LNCAP (cell line): ENCODE measurements around the gene DOCK2.

Experiments used
- CTCF ChIP-seq: fragments of 450-650 bp; IDR thresholded peaks from 2 replicates; pipeline ENCODE4 v1.5.1; 2017; ENCODE audit warnings: mild to moderate bottlenecking

Gene DOCK2

GRCh38 chr5:170078931-170079330 is 441.9 kb downstream of the DOCK2 start:
- no peak for TF ChIP-seq CTCF

- TF ChIP-seq CTCF, result no peak
Measured at GRCh38 chr5:170080217-170080616, 443.1 kb downstream of the DOCK2 start.

- TF ChIP-seq CTCF, result no peak
Measured at GRCh38 chr5:170080786-170081445, 443.8 kb downstream of the DOCK2 start.

GRCh38 chr5:170081616-170082015 is 444.5 kb downstream of the DOCK2 start:
- TF ChIP-seq CTCF, result no peak

GRCh38 chr5:170082701-170083100 is 445.6 kb downstream of the DOCK2 start:
- no peak for TF ChIP-seq CTCF

- no peak for TF ChIP-seq CTCF
Measured at GRCh38 chr5:170087168-170087817, 450.2 kb downstream of the DOCK2 start.

GRCh38 chr5:170092455-170093101 is 455.5 kb downstream of the DOCK2 start:
- no peak for TF ChIP-seq CTCF
